KBM-7 (cell line): ENCODE results near the gene RNF150.
"Not testable (repeated sequence)": the region's sequence is repeated elsewhere in the genome, so short reads cannot be mapped to it uniquely, and the experiment has no call there.

ENCODE experiments used
- DNase-seq: peaks from one replicate; pipeline ENCODE4 v3.0.0-alpha.2; 2015
- in situ Hi-C: fragments of 300-500 bp; cut with MboI; formaldehyde crosslinking; loops from 2 replicates; pipeline ENCODE4 v1.14.3; 2020; ENCODE audit warnings: low sequenced_read_pairs, low pct_unique_long_range_greater_than_20kb, mixed read lengths

The RNF150 gene

GRCh38 chr4:141133146-141133998, at the start of gene RNF150:
Gene RNF150, minus strand, starts transcription at chr4:141133469.
- in situ Hi-C loops: loop anchor here (25.0 kb wide), 1 partner anchor 271 kb away; no protein-coding TSS in a partner anchor
- peak; percentile 91 for DNase-seq

GRCh38 chr4:141180991-141181761, 47.9 kb upstream of the RNF150 start:
- DNase-seq: no peak
- in situ Hi-C loops: no loop called here

- in situ Hi-C loops: no loop called here
- DNase-seq: no peak
Observed at GRCh38 chr4:141179474-141180373, 46.5 kb upstream of the RNF150 start.

GRCh38 chr4:141177171-141177570, 43.9 kb upstream of the RNF150 start:
- no peak for DNase-seq
- in situ Hi-C loops: no loop called here

GRCh38 chr4:141174457-141174856, 41.2 kb upstream of the RNF150 start:
- in situ Hi-C loops: no loop called here
- DNase-seq: no peak

GRCh38 chr4:141170671-141171070, 37.4 kb upstream of the RNF150 start:
- in situ Hi-C loops: no loop called here
- DNase-seq: no peak

- in situ Hi-C loops: no loop called here
- no peak for DNase-seq
Observed at GRCh38 chr4:141169391-141169790, 36.1 kb upstream of the RNF150 start.

GRCh38 chr4:141165001-141165400, 31.7 kb upstream of the RNF150 start:
- in situ Hi-C loops, DNase-seq: not testable (repeated sequence)

GRCh38 chr4:141159027-141159426, 25.8 kb upstream of the RNF150 start:
- DNase-seq: no peak
- in situ Hi-C loops: no loop called here

GRCh38 chr4:141158219-141158618, 24.9 kb upstream of the RNF150 start:
- in situ Hi-C loops: no loop called here
- peak; percentile 45 for DNase-seq

- in situ Hi-C loops: no loop called here
- DNase-seq: no peak
Observed at GRCh38 chr4:141155586-141155985, 22.3 kb upstream of the RNF150 start.

- in situ Hi-C loops: no loop called here
- no peak for DNase-seq
Observed at GRCh38 chr4:141154725-141155124, 21.5 kb upstream of the RNF150 start.

- no peak for DNase-seq
- in situ Hi-C loops: no loop called here
Observed at GRCh38 chr4:141153751-141154510, 20.7 kb upstream of the RNF150 start.

- DNase-seq: no peak
- in situ Hi-C loops: loop anchor here (25.0 kb wide), 1 partner anchor 282 kb away; no protein-coding TSS in a partner anchor
Observed at GRCh38 chr4:141144207-141144606, 10.9 kb upstream of the RNF150 start.

- in situ Hi-C loops: loop anchor here (25.0 kb wide), 1 partner anchor 280 kb away; no protein-coding TSS in a partner anchor
- DNase-seq: peak; percentile 24
Observed at GRCh38 chr4:141142423-141142822, 9.2 kb upstream of the RNF150 start.

- in situ Hi-C loops: loop anchor here (25.0 kb wide), 1 partner anchor 278 kb away; no protein-coding TSS in a partner anchor
- no peak for DNase-seq
Observed at GRCh38 chr4:141140391-141141200, 7.3 kb upstream of the RNF150 start.
